Cardiac muscle cell (in vitro differentiated cells and primary cell): Measurements from ENCODE around the gene RTN1. TPM values are rescaled to one million over a fixed set of nuclear protein-coding genes. Genes with fewer than 3 reads are reported as not detected.

Experiments
- DNase-seq, 2 donors: peaks; one replicate each; pipeline versions ENCODE4 v3.0.0 to v3.0.0-alpha.2; 2010 to 2017; ENCODE audit warnings: low read depth in 1 of 2, low spot score in 1 of 2
- H3K27ac ChIP-seq: fragments of 200-600 bp; sonication (generic); 2 replicates; pipeline ENCODE4 v1.5.1; 2016
- H3K27me3 ChIP-seq: fragments of 200-600 bp; sonication (generic); 2 replicates; pipeline ENCODE4 v1.6.0; 2016; ENCODE audit warnings: control low read depth
- H3K36me3 ChIP-seq: fragments of 200-600 bp; sonication (generic); 2 replicates; pipeline ENCODE4 v1.5.1; 2016; ENCODE audit warnings: control low read depth
- H3K4me1 ChIP-seq: fragments of 200-600 bp; sonication (generic); 2 replicates; pipeline ENCODE4 v1.8.1; 2017; ENCODE audit warnings: low read depth, mild to moderate bottlenecking, mixed run types
- H3K4me3 ChIP-seq: fragments of 200-600 bp; sonication (generic); 2 replicates; pipeline ENCODE4 v1.5.1; 2016; ENCODE audit warnings: mild to moderate bottlenecking
- H3K9me3 ChIP-seq: fragments of 200-600 bp; sonication (generic); 2 replicates; pipeline ENCODE4 v1.5.1; 2017; ENCODE audit warnings: low read depth, mild to moderate bottlenecking, control low read depth
- polyA plus RNA-seq: library from polyadenylated mRNA; unstranded; fragments of >200 nt; fragmentation: Nextera tagmentation; extraction: Ambion mirVana; gene quantifications from 2 replicates; pipeline ENCODE4 v1.2.1, GENCODE V29; 2016
- total RNA-seq: library from RNA; depleted of rRNA; stranded (reverse); fragments of >200 nt; gene quantifications from 2 replicates; pipeline ENCODE4 v1.2.3, GENCODE V29; 2016
- TF ChIP-seq, protein P1 (sequence below): IDR thresholded peaks from 2 replicates; pipeline ENCODE4 v1.5.1; 2012; ENCODE audit warnings: low read depth, mild to moderate bottlenecking, low read length

RTN1 gene
- total and polyA plus RNA-seq, 2 experiments from 2014 or later: 1.5 to 3.4 TPM

DNA sequence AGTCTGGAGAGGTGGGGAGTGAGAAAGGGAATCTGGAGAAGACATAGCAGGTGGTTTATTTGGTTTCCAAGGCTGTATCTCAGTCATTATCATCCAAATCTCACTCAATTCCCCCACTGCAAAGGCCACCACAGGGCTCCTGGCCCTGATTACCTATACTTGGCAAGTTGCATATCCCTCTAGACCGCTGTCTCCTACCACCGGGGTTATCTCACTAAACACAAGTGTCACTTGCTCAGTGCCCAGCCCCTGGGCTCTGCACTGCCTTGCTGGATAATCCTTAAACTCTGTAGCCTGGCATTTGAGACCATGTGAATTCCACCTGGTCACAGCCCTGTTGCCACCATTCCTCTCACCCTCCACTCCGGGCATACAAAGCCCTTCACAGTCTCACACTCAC, 119.0 kb downstream of the RTN1 start:
- H3K4me3 ChIP-seq: no peak overlapping the region
- H3K9me3 ChIP-seq: no peaks in the 10 kb centered on the region
- peaks cover 12% of the 10 kb centered on the region for H3K4me1 ChIP-seq
- no peaks in the 10 kb centered on the region for H3K36me3 ChIP-seq
- no peaks in the 10 kb centered on the region for H3K27me3 ChIP-seq
- no peak overlapping the region for H3K27ac ChIP-seq
- DNase-seq: no peak
- TF ChIP-seq, protein P1, sequence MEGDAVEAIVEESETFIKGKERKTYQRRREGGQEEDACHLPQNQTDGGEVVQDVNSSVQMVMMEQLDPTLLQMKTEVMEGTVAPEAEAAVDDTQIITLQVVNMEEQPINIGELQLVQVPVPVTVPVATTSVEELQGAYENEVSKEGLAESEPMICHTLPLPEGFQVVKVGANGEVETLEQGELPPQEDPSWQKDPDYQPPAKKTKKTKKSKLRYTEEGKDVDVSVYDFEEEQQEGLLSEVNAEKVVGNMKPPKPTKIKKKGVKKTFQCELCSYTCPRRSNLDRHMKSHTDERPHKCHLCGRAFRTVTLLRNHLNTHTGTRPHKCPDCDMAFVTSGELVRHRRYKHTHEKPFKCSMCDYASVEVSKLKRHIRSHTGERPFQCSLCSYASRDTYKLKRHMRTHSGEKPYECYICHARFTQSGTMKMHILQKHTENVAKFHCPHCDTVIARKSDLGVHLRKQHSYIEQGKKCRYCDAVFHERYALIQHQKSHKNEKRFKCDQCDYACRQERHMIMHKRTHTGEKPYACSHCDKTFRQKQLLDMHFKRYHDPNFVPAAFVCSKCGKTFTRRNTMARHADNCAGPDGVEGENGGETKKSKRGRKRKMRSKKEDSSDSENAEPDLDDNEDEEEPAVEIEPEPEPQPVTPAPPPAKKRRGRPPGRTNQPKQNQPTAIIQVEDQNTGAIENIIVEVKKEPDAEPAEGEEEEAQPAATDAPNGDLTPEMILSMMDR: no peak

DNA sequence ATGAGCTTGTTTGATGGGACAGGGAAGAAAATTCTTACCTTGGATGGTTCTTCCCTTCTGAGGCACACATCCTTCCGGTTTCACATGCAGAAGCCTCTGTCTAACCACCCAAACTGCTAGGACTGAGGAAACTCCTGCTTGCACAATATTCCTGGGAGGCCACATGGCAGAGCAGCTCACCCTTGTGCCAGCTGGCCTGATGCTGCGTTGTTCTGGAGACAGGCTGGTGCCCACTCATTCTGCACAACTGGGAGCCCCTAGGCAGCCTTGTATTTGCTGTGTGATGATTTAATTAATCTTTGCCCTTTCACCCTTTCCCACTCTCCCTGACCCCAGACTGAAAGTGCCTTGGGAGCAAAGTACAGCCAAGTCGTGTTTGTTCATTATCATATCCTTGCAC, 130.8 kb downstream of the RTN1 start:
- no peaks in the 10 kb centered on the region for H3K27me3 ChIP-seq
- no peaks in the 10 kb centered on the region for H3K4me1 ChIP-seq
- H3K4me3 ChIP-seq: no peak overlapping the region
- DNase-seq: peak in 1 of 2 donors; percentile 15
- no peaks in the 10 kb centered on the region for H3K9me3 ChIP-seq
- no peaks in the 10 kb centered on the region for H3K36me3 ChIP-seq
- TF ChIP-seq, protein P1: no peak
- no peak overlapping the region for H3K27ac ChIP-seq

DNA sequence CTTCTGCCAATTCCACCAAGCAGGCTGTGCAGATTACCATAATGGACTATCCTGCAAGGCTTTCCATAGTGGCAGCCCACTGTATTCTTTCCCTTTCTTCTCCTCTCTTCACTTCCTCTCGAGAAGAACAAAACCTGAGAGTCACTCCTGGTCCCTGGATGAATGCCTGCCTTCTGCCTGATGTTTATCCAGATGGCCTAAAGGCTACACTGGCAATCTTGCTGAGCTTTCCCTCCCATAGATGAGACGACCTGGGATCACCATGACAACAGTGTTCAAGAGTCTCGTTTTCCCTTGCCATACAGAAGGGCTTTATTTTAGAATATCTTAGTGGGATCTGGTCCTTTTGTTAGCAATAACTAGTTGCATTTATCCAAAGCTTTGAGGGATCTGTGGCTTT, 142.3 kb downstream of the RTN1 start:
- no peak overlapping the region for H3K27ac ChIP-seq
- TF ChIP-seq, protein P1: no peak
- no peaks in the 10 kb centered on the region for H3K4me1 ChIP-seq
- H3K27me3 ChIP-seq: no peaks in the 10 kb centered on the region
- no peaks in the 10 kb centered on the region for H3K36me3 ChIP-seq
- no peak overlapping the region for H3K4me3 ChIP-seq
- no peaks in the 10 kb centered on the region for H3K9me3 ChIP-seq
- DNase-seq: no peak

DNA sequence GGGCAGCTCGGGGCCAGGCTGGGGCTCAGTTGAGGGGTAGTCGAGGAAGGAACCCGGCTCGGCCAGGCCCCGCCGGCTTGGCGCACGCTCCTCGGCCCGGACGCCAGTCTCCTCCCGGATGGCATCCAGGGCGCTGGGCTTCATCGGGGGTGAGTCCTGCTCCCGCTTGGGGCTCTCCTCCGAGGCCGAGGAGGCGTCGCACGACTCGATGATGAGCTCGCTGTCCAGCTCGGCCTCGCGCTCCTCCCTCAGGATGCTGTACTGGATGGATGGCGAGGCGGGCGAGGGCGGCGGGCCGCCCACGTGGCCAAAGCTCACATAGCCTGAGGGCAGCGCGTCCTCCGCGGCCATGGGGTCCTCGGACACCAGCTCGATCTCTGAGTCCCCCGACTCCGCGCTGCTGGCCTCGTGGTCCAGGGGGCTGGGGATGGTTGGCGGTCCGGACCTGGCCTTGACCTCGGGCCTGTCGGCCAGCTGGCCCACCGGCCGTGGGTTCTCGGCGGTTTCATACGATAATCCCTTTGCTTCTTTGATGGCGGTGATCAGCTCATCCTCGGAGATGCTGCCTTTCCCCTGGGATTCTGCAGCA, 143.4 kb downstream of the RTN1 start:
- H3K9me3 ChIP-seq: no peaks in the 10 kb centered on the region
- TF ChIP-seq, protein P1: no peak
- no peak for DNase-seq
- no peaks in the 10 kb centered on the region for H3K4me1 ChIP-seq
- no peak overlapping the region for H3K27ac ChIP-seq
- no peaks in the 10 kb centered on the region for H3K27me3 ChIP-seq
- no peak overlapping the region for H3K4me3 ChIP-seq
- H3K36me3 ChIP-seq: no peaks in the 10 kb centered on the region

DNA sequence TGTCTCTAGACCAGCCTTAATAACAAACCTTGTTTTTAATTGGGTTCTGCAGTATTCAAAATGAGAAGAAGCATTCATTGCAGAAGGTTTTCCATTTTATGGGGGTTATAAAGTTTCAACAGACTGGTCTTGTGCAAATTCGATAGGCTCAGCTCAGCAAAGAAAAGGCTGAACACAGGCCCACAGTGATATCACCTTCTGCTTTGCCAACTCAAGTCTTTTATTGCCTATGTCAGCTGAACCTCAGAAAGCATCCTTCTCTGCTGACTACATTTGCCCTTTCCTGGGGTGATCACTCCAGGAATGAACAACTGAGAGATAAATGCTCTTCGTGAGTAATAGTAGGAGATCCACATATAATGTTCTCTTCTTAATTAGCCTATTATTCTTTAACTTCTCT, 159.5 kb downstream of the RTN1 start:
- Histone ChIP-seq H3K4me3 (no peak overlapping the region), H3K27ac (no peak overlapping the region), H3K9me3 (no peaks in the 10 kb centered on the region), H3K27me3 (no peaks in the 10 kb centered on the region), H3K36me3 (no peaks in the 10 kb centered on the region), H3K4me1 (no peaks in the 10 kb centered on the region)
- TF ChIP-seq, protein P1: no peak
- DNase-seq: no peak
